HEK293T (cell line): Measurements from ENCODE around the gene TSN.

ENCODE experiments used
- FOXA1 ChIP-seq: fragments of 450-650 bp; IDR thresholded peaks from 2 replicates; pipeline ENCODE4 v1.6.1; 2016; ENCODE audit warnings: mild to moderate bottlenecking
- HDGF ChIP-seq: fragments of 450-650 bp; IDR thresholded peaks from 2 replicates; pipeline ENCODE4 v1.6.1; 2017; ENCODE audit warnings: antibody characterized with exemption, borderline replicate concordance
- L3MBTL2 ChIP-seq: fragments of 450-650 bp; conservative IDR thresholded peaks from 2 replicates; pipeline ENCODE4 v1.6.1; 2016; ENCODE audit warnings: mild to moderate bottlenecking
- LEF1 ChIP-seq: fragments of 450-650 bp; IDR thresholded peaks from 2 replicates; pipeline ENCODE4 v1.6.1; 2017; ENCODE audit warnings: mild to moderate bottlenecking, borderline replicate concordance
- SP1 ChIP-seq: fragments of 450-650 bp; IDR thresholded peaks from 2 replicates; pipeline ENCODE4 v1.6.1; 2017
- SUZ12 ChIP-seq: fragments of 450-650 bp; IDR thresholded peaks from 2 replicates; pipeline ENCODE4 v1.6.1; 2016; ENCODE audit warnings: mild to moderate bottlenecking
- TARDBP ChIP-seq: fragments of 450-650 bp; IDR thresholded peaks from 2 replicates; pipeline ENCODE4 v1.6.1; 2016

GRCh38 chr2:121717529-121717928, 37.9 kb upstream of the TSN start:
- TF ChIP-seq SUZ12 (no peak), TARDBP (no peak), LEF1 (no peak), SP1 (no peak), HDGF (no peak), FOXA1 (no peak), L3MBTL2 (no peak)
